Choroid plexus epithelial cell (primary cell): ENCODE data around the gene HADH.

ENCODE experiments used
- DNase-seq: peaks from one replicate; pipeline ENCODE4 v3.0.0-alpha.2; 2010; ENCODE audit warnings: low read depth
- H3K4me3 ChIP-seq: 2 replicates; pipeline ENCODE4 v1.5.1; 2011; ENCODE audit warnings: low read depth, mild to moderate bottlenecking, control low read depth, low read length, moderate library complexity
- CTCF ChIP-seq: conservative IDR thresholded peaks from 2 replicates; pipeline ENCODE4 v1.5.1; 2011; ENCODE audit warnings: low read depth, mild to moderate bottlenecking, control low read depth, inconsistent platforms, low read length, moderate library complexity

Gene HADH

GRCh38 chr4:108042927-108043326 lies 53.2 kb downstream of the HADH start:
- DNase-seq, result no peak
- TF ChIP-seq CTCF, result no peak
- no peak overlapping the region for H3K4me3 ChIP-seq

GRCh38 chr4:108043526-108043925 lies 53.8 kb downstream of the HADH start:
- no peak overlapping the region for H3K4me3 ChIP-seq
- no peak for TF ChIP-seq CTCF
- DNase-seq, result no peak

GRCh38 chr4:108044951-108045686 lies 55.4 kb downstream of the HADH start:
- no peak overlapping the region for H3K4me3 ChIP-seq
- no peak for TF ChIP-seq CTCF
- no peak for DNase-seq

GRCh38 chr4:108045687-108046024 lies 56.0 kb downstream of the HADH start:
- no peak for TF ChIP-seq CTCF
- DNase-seq, result no peak
- no peak overlapping the region for H3K4me3 ChIP-seq

GRCh38 chr4:108047199-108047598 lies 57.5 kb downstream of the HADH start:
- DNase-seq, result no peak
- no peak for TF ChIP-seq CTCF
- no peak overlapping the region for H3K4me3 ChIP-seq

GRCh38 chr4:108048157-108048556 lies 58.5 kb downstream of the HADH start:
- no peak overlapping the region for H3K4me3 ChIP-seq
- no peak for TF ChIP-seq CTCF
- DNase-seq, result no peak

- DNase-seq, result no peak
- TF ChIP-seq CTCF, result no peak
- H3K4me3 ChIP-seq, result no peak overlapping the region
Observed at GRCh38 chr4:108048997-108049396, 59.3 kb downstream of the HADH start.
